Measurements from ENCODE around the gene SIPA1L3.
"Not testable (repeated sequence)": the region's sequence is repeated elsewhere in the genome, so short reads cannot be mapped to it uniquely, and the experiment has no call there.

Gene SIPA1L3

GRCh38 chr19:38059897-38060296 lies 152.9 kb downstream of the SIPA1L3 start:
- no peaks in the 10 kb centered on the region for H4K20me1 ChIP-seq
- no peak overlapping the region for H3K4me3 ChIP-seq
- peak overlapping the region; percentile 74 for H3K4me2 ChIP-seq
- H3K9ac ChIP-seq, result 0 out of 2 replicates have a peak overlapping the region, but pooled peaks have one; percentile 3
- TF ChIP-seq Cebpa-rat (IDR thresholded peaks at IDR 0.05), result no peak
- H3K27me3 ChIP-seq, result no peaks in the 10 kb centered on the region
- H3K9me3 ChIP-seq, result no peaks in the 10 kb centered on the region
- no peaks in the 10 kb centered on the region; the same call in none of the 2 replicates for H3K36me3 ChIP-seq
- peak overlapping the region; percentile 40; the same call in 1 of the 2 replicates for H3K27ac ChIP-seq
- peaks cover 68% of the 10 kb centered on the region for H3K4me1 ChIP-seq

GRCh38 chr19:38060331-38060730 lies 153.3 kb downstream of the SIPA1L3 start:
- Histone ChIP-seq H3K4me1 (peaks cover 64% of the 10 kb centered on the region), H3K9me3 (no peaks in the 10 kb centered on the region), H3K27me3 (no peaks in the 10 kb centered on the region), H3K9ac (0 out of 2 replicates have a peak overlapping the region, but pooled peaks have one; percentile 3), H3K4me3 (no peak overlapping the region), H4K20me1 (no peaks in the 10 kb centered on the region), H3K27ac (peak overlapping the region; percentile 40; the same call in 1 of the 2 replicates), H3K4me2 (peak overlapping the region; percentile 74), H3K36me3 (no peaks in the 10 kb centered on the region; the same call in none of the 2 replicates)
- TF ChIP-seq Cebpa-rat (IDR thresholded peaks at IDR 0.05), result no peak

GRCh38 chr19:38061294-38061693 lies 154.3 kb downstream of the SIPA1L3 start:
- Histone ChIP-seq H3K27ac (no peak overlapping the region), H3K9ac (no peak overlapping the region), H3K4me2 (no peak overlapping the region)

GRCh38 chr19:38062959-38063761 lies 156.2 kb downstream of the SIPA1L3 start:
- peak overlapping the region; percentile 55; the same call in 1 of the 2 replicates for H3K27ac ChIP-seq
- no peak overlapping the region for H3K4me3 ChIP-seq
- H4K20me1 ChIP-seq, result no peaks in the 10 kb centered on the region
- H3K4me1 ChIP-seq, result peaks cover 47% of the 10 kb centered on the region
- TF ChIP-seq Cebpa-rat (IDR thresholded peaks at IDR 0.05), result no peak
- no peak overlapping the region for H3K4me2 ChIP-seq
- no peaks in the 10 kb centered on the region; the same call in none of the 2 replicates for H3K36me3 ChIP-seq
- no peaks in the 10 kb centered on the region for H3K27me3 ChIP-seq
- peak overlapping the region; percentile 1; the same call in 1 of the 2 replicates for H3K9ac ChIP-seq
- H3K9me3 ChIP-seq, result no peaks in the 10 kb centered on the region

More at GRCh38 chr19:38061294-38061693, 154.3 kb downstream of the SIPA1L3 start:
- no peaks in the 10 kb centered on the region for H3K27me3 ChIP-seq
- no peaks in the 10 kb centered on the region for H3K9me3 ChIP-seq
- H3K4me3 ChIP-seq, result no peak overlapping the region
- no peaks in the 10 kb centered on the region for H4K20me1 ChIP-seq
- H3K4me1 ChIP-seq, result peaks cover 55% of the 10 kb centered on the region
- no peak for TF ChIP-seq Cebpa-rat (IDR thresholded peaks at IDR 0.05)
- no peaks in the 10 kb centered on the region; the same call in none of the 2 replicates for H3K36me3 ChIP-seq

- 0 out of 2 replicates have a peak overlapping the region, but pooled peaks have one; percentile 55 for H3K27ac ChIP-seq
- no peaks in the 10 kb centered on the region for H3K27me3 ChIP-seq
- no peak for TF ChIP-seq Cebpa-rat (IDR thresholded peaks at IDR 0.05)
- H3K4me1 ChIP-seq, result peaks cover 39% of the 10 kb centered on the region
- no peak overlapping the region for H3K4me2 ChIP-seq
- H3K36me3 ChIP-seq, result no peaks in the 10 kb centered on the region; the same call in none of the 2 replicates
- H3K9ac ChIP-seq, result peak overlapping the region; percentile 1; the same call in 1 of the 2 replicates
- no peaks in the 10 kb centered on the region for H4K20me1 ChIP-seq
- no peaks in the 10 kb centered on the region for H3K9me3 ChIP-seq
- H3K4me3 ChIP-seq, result no peak overlapping the region
Measured at GRCh38 chr19:38063928-38064327, 156.9 kb downstream of the SIPA1L3 start.

- H3K9ac ChIP-seq, result no peak overlapping the region
- H3K36me3 ChIP-seq, result no peaks in the 10 kb centered on the region; the same call in none of the 2 replicates
- H3K4me1 ChIP-seq, result peaks cover 30% of the 10 kb centered on the region
- no peaks in the 10 kb centered on the region for H3K27me3 ChIP-seq
- H4K20me1 ChIP-seq, result no peaks in the 10 kb centered on the region
- no peak overlapping the region for H3K4me2 ChIP-seq
- no peaks in the 10 kb centered on the region for H3K9me3 ChIP-seq
- no peak overlapping the region for H3K4me3 ChIP-seq
- H3K27ac ChIP-seq, result no peak overlapping the region
- no peak for TF ChIP-seq Cebpa-rat (IDR thresholded peaks at IDR 0.05)
Measured at GRCh38 chr19:38064661-38065425, 157.8 kb downstream of the SIPA1L3 start.

- H3K27ac ChIP-seq, H3K4me2 ChIP-seq, H3K9ac ChIP-seq: not testable (repeated sequence)
Measured at GRCh38 chr19:38065775-38066174, 158.8 kb downstream of the SIPA1L3 start.

GRCh38 chr19:38068826-38069225 lies 161.8 kb downstream of the SIPA1L3 start:
- Histone ChIP-seq H3K27ac (no peak overlapping the region), H4K20me1 (peaks cover 16% of the 10 kb centered on the region; the same call in 1 of the 2 replicates), H3K27me3 (no peaks in the 10 kb centered on the region), H3K9ac (no peak overlapping the region), H3K4me3 (no peak overlapping the region), H3K4me1 (peaks cover 15% of the 10 kb centered on the region), H3K4me2 (no peak overlapping the region), H3K9me3 (no peaks in the 10 kb centered on the region), H3K36me3 (peaks cover 7% of the 10 kb centered on the region; the same call in 1 of the 2 replicates)
- TF ChIP-seq Cebpa-rat (IDR thresholded peaks at IDR 0.05), result no peak

More at GRCh38 chr19:38065775-38066174, 158.8 kb downstream of the SIPA1L3 start:
- not testable (repeated sequence) for H3K9me3 ChIP-seq, H3K27me3 ChIP-seq, H3K4me3 ChIP-seq, H4K20me1 ChIP-seq, H3K36me3 ChIP-seq
- H3K4me1 ChIP-seq, result peaks cover 21% of the 10 kb centered on the region

- H3K27ac ChIP-seq, result no peak overlapping the region
- peaks cover 22% of the 10 kb centered on the region; the same call in 1 of the 2 replicates for H4K20me1 ChIP-seq
- no peak overlapping the region for H3K4me3 ChIP-seq
- no peak overlapping the region for H3K4me2 ChIP-seq
- no peaks in the 10 kb centered on the region for H3K9me3 ChIP-seq
- H3K9ac ChIP-seq, result no peak overlapping the region
- H3K27me3 ChIP-seq, result no peaks in the 10 kb centered on the region
- peaks cover 7% of the 10 kb centered on the region; the same call in 1 of the 2 replicates for H3K36me3 ChIP-seq
- H3K4me1 ChIP-seq, result peaks cover 28% of the 10 kb centered on the region
- no peak for TF ChIP-seq Cebpa-rat (IDR thresholded peaks at IDR 0.05)
Measured at GRCh38 chr19:38070573-38070972, 163.6 kb downstream of the SIPA1L3 start.

- not testable (repeated sequence) for H3K9ac ChIP-seq, H3K27me3 ChIP-seq, H3K4me2 ChIP-seq, H3K9me3 ChIP-seq, H3K4me3 ChIP-seq, H3K27ac ChIP-seq, H3K36me3 ChIP-seq
- Histone ChIP-seq H4K20me1 (peaks cover 22% of the 10 kb centered on the region; the same call in 1 of the 2 replicates), H3K4me1 (peaks cover 33% of the 10 kb centered on the region)
Measured at GRCh38 chr19:38071054-38071453, 164.0 kb downstream of the SIPA1L3 start.

All from BLaER1 (cell line).